B cell (primary cell): ENCODE results near the gene THRAP3. TPM values are rescaled to one million over a fixed set of nuclear protein-coding genes. Genes with fewer than 3 reads are reported as not detected.

ENCODE experiments used
- ATAC-seq: fragments of 200-7000 bp; cut with Tn5 transposase; one replicate; pipeline ENCODE4 v1.10.0; 2021; ENCODE audit warnings: low read depth, mild to moderate bottlenecking, moderate number of reproducible peaks, moderate library complexity
- CTCF ChIA-PET: fragments of 350-600 bp; sonication (Branson Sonifier 250); formaldehyde crosslinking; loops from one replicate; lab custom pipeline; 2021; ENCODE audit warnings: antibody characterized with exemption, inconsistent platforms; lab: Charles Lee
- POLR2A ChIA-PET: fragments of 350-600 bp; sonication (Branson Sonifier 250); formaldehyde crosslinking; loops from one replicate; lab custom pipeline; 2021; ENCODE audit warnings: antibody characterized with exemption; lab: Charles Lee
- DNase-seq: peaks from one replicate; pipeline ENCODE4 v3.0.0; 2013
- H2AFZ ChIP-seq: 2 replicates; pipeline ENCODE4 v1.6.1; 2012; ENCODE audit warnings: mild to moderate bottlenecking, low read depth, low read length; ENCODE audit not compliant: insufficient read depth, poor library complexity, severe bottlenecking
- H3K27ac ChIP-seq, 2 donors: 1 replicate in 1 of 2; 2 replicates in 1 of 2; pipeline ENCODE4 v1.5.1; 2012 to 2013; ENCODE audit warnings: low read length in 2 of 2, mild to moderate bottlenecking in 2 of 2, moderate library complexity in 1 of 2
- H3K27me3 ChIP-seq, 4 experiments: fragments of 200-600 bp in 1 of 4; sonication (generic) in 1 of 4; replicated peaks in 1 of 4; 1 replicate in 2 of 4; 2 replicates in 2 of 4; pipeline versions ENCODE4 v1.6.1 to v1.7.0; 2013 to 2016; ENCODE audit warnings: low read length in 3 of 4, mild to moderate bottlenecking in 2 of 4, mixed read lengths in 1 of 4, moderate library complexity in 1 of 4; ENCODE audit not compliant: insufficient read depth in 4 of 4, control insufficient read depth in 3 of 4; ENCODE audit errors: control extremely low read depth in 1 of 4
- H3K36me3 ChIP-seq, 2 experiments: replicated peaks in 1 of 2; 1 replicate in 1 of 2; 2 replicates in 1 of 2; pipeline versions ENCODE4 v1.6.1 to v1.7.1; 2013; ENCODE audit warnings: low read length in 1 of 2; ENCODE audit not compliant: insufficient read depth in 2 of 2, control insufficient read depth in 1 of 2; ENCODE audit errors: control extremely low read depth in 1 of 2, extremely low read depth in 1 of 2
- H3K4me1 ChIP-seq, 2 donors: fragments of 200-600 bp in 1 of 2; sonication (generic) in 1 of 2; 1 replicate in 1 of 2; 2 replicates in 1 of 2; pipeline versions ENCODE4 v1.5.1 to v1.6.1; 2013 to 2017; ENCODE audit warnings: low read length in 2 of 2; ENCODE audit not compliant: control insufficient read depth in 2 of 2, insufficient read depth in 2 of 2
- H3K4me2 ChIP-seq: replicated peaks from 2 replicates; pipeline ENCODE3; 2012; ENCODE audit warnings: mild to moderate bottlenecking, low read depth, low read length; ENCODE audit not compliant: poor library complexity, severe bottlenecking
- H3K4me3 ChIP-seq, 5 experiments: fragments of 200-600 bp in 1 of 5; sonication (generic) in 1 of 5; 1 replicate in 3 of 5; 2 replicates in 2 of 5; pipeline versions ENCODE4 v1.5.1 to v1.7.0; 2011 to 2016; ENCODE audit warnings: low read length in 4 of 5, mild to moderate bottlenecking in 4 of 5, low read depth in 2 of 5, control low read depth in 1 of 5, moderate library complexity in 1 of 5; ENCODE audit not compliant: insufficient read depth in 1 of 5; ENCODE audit errors: control extremely low read depth in 1 of 5, extremely low read depth in 1 of 5
- H3K79me2 ChIP-seq: fragments of 200-600 bp; sonication (generic); one replicate; pipeline ENCODE4 v1.6.0; 2016; ENCODE audit warnings: low read length; ENCODE audit not compliant: control insufficient read depth, insufficient read depth
- H3K9ac ChIP-seq: fragments of 200-600 bp; sonication (generic); 2 replicates; pipeline ENCODE4 v1.6.1; 2017; ENCODE audit warnings: mild to moderate bottlenecking, low read length, moderate library complexity
- H3K9me3 ChIP-seq, 3 donors: one replicate each; pipeline versions ENCODE4 v1.6.1 to v1.7.1; 2013; ENCODE audit warnings: low read length in 2 of 3; ENCODE audit not compliant: control insufficient read depth in 2 of 3, insufficient read depth in 1 of 3; ENCODE audit errors: control extremely low read depth in 1 of 3
- H4K20me1 ChIP-seq: 2 replicates; pipeline ENCODE4 v1.6.0; 2012; ENCODE audit warnings: mild to moderate bottlenecking, low read length; ENCODE audit not compliant: insufficient read depth, control insufficient read depth, poor library complexity, severe bottlenecking
- H3K27ac Mint-ChIP-seq: one replicate; pipeline ENCODE4 v1.8.0; 2021; ENCODE audit warnings: mixed read lengths
- H3K27me3 Mint-ChIP-seq: one replicate; pipeline ENCODE4 v1.8.0; 2021; ENCODE audit warnings: mixed read lengths
- H3K4me1 Mint-ChIP-seq: one replicate; pipeline ENCODE4 v1.8.0; 2021; ENCODE audit warnings: mixed read lengths
- H3K4me3 Mint-ChIP-seq: one replicate; pipeline ENCODE4 v1.8.0; 2021; ENCODE audit warnings: mixed read lengths
- H3K9me3 Mint-ChIP-seq: one replicate; pipeline ENCODE4 v1.8.0; 2022; ENCODE audit warnings: mixed read lengths; ENCODE audit not compliant: insufficient read depth
- EZH2 ChIP-seq: IDR thresholded peaks from 2 replicates; pipeline ENCODE4 v1.6.1; 2012; ENCODE audit warnings: borderline replicate concordance, low read depth, mild to moderate bottlenecking, moderate library complexity, low read length; ENCODE audit not compliant: insufficient read depth, poor library complexity, severe bottlenecking
- WGBS: methylation state at CpG from one replicate; pipeline ENCODE4 v1.1.5; 2013; ENCODE audit warnings: missing lambda C conversion rate; ENCODE audit not compliant: insufficient coverage; 5-methylcytosine and 5-hydroxymethylcytosine counted together
- intact Hi-C: fragments of 100-400 bp; cut with micrococcal nuclease; formaldehyde crosslinking; loops from one replicate; pipeline ENCODE4 v1.10.0; 2022
- polyA plus RNA-seq: library from polyadenylated mRNA; depleted of rRNA; stranded (reverse); fragments of >200 nt; gene quantifications from 2 replicates; pipeline ENCODE4 v1.2.3, GENCODE V29; 2012
- total RNA-seq, 2 donors: library from RNA; stranded (reverse); fragments of 120-200 nt in 1 of 2; gene quantifications; 1 replicate in 1 of 2; 2 replicates in 1 of 2; pipeline versions ENCODE4 v1.2.3 to v1.2.4, GENCODE V29; 2013 to 2022
- TF ChIP-seq, protein P1 (sequence below): fragments of 200-600 bp; IDR thresholded peaks from one replicate; pipeline ENCODE4 v1.8.0; 2022; ENCODE audit warnings: antibody characterized with exemption, mild to moderate bottlenecking

THRAP3 gene
- total and polyA plus RNA-seq, 2 donors (not counting 1 experiment from before 2014, with no cell fraction given): 64.1 to 153 TPM

DNA sequence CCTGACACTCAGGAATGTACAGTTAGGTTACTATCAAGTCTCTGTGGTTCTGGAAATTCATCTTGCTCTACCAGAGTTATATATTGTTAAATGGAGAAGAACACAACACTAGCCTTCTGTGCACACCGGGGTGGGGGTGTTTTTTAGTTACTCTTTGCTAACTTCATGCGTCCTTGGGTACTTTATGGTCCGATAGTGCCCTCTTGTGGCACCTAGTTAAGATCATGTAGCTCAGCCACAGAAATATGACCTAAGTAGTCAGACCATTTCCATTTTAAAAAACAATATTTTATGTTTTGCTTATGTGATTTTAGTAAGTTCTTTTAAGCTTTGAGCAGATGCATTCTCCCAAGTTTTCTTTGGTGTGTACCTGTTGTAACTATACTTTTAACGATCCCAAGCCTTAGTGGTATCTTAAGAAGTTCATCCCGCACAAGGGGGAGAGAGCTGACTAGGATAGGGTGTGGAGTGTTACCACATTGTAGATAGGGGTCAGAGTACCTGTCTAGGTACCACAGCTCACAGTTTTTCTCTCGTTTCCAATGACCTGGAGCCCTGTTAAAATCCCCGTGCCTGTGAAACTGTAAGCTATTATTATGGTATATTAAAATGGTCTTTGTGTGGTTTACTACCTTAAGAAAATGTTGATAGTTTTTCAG is 61.3 kb downstream of the THRAP3 start:
- POLR2A ChIA-PET: interaction anchor here (1.1 kb wide), 2 partner anchors 97 to 136 kb away, joined by 5 to 7 read pairs; partner anchors contain the start of gene TRAPPC3
- peaks cover 43% of the 10 kb centered on the region for H3K79me2 ChIP-seq
- H3K27me3 Mint-ChIP-seq: no peaks in the 10 kb centered on the region
- no peaks in the 10 kb centered on the region for H3K27me3 ChIP-seq
- peaks cover 8% of the 10 kb centered on the region for H3K4me1 Mint-ChIP-seq
- peak overlapping the region in 1 of 2 donors; percentile 34 for H3K27ac ChIP-seq
- no peak overlapping the region for H3K4me2 ChIP-seq
- H3K9me3 ChIP-seq: no peaks in the 10 kb centered on the region
- H3K27ac Mint-ChIP-seq: peak overlapping the region; percentile 83
- no peak overlapping the region for H3K4me3 Mint-ChIP-seq
- H3K4me1 ChIP-seq: no peaks in the 10 kb centered on the region
- H3K36me3 ChIP-seq: peaks cover 24 to 69% of the 10 kb centered on the region in 2 experiments
- no peak overlapping the region for H3K4me3 ChIP-seq
- ATAC-seq (peak; percentile 92), DNase-seq (peak; percentile 89)
- H4K20me1 ChIP-seq: peaks cover 26% of the 10 kb centered on the region
- TF ChIP-seq EZH2: no peak
- TF ChIP-seq, protein P1, sequence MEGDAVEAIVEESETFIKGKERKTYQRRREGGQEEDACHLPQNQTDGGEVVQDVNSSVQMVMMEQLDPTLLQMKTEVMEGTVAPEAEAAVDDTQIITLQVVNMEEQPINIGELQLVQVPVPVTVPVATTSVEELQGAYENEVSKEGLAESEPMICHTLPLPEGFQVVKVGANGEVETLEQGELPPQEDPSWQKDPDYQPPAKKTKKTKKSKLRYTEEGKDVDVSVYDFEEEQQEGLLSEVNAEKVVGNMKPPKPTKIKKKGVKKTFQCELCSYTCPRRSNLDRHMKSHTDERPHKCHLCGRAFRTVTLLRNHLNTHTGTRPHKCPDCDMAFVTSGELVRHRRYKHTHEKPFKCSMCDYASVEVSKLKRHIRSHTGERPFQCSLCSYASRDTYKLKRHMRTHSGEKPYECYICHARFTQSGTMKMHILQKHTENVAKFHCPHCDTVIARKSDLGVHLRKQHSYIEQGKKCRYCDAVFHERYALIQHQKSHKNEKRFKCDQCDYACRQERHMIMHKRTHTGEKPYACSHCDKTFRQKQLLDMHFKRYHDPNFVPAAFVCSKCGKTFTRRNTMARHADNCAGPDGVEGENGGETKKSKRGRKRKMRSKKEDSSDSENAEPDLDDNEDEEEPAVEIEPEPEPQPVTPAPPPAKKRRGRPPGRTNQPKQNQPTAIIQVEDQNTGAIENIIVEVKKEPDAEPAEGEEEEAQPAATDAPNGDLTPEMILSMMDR: peak; percentile 84
- no peak overlapping the region for H2AFZ ChIP-seq
- no peak overlapping the region for H3K9ac ChIP-seq
- CTCF ChIA-PET: interaction anchor here (0.7 to 7.7 kb wide), 52 partner anchors 9 to 429 kb away, joined by 3 to 135 read pairs (median 5); partner anchors contain the start of genes EVA1B, MAP7D1, SH3D21 and THRAP3
- intact Hi-C loops: loop anchor here (1.0 kb wide), 5 partner anchors 61 to 186 kb away; partner anchors contain the start of genes THRAP3 and TRAPPC3
- WGBS: 100% methylated on average over 2 of the region's 7 CpGs
- H3K9me3 Mint-ChIP-seq: no peaks in the 10 kb centered on the region

GRCh38 chr1:36286802-36287201 is 62.6 kb downstream of the THRAP3 start:
- peaks cover 30 to 81% of the 10 kb centered on the region in 2 experiments for H3K36me3 ChIP-seq
- H3K9me3 ChIP-seq: no peaks in the 10 kb centered on the region
- H3K27me3 ChIP-seq: no peaks in the 10 kb centered on the region
- no peaks in the 10 kb centered on the region for H3K27me3 Mint-ChIP-seq
- peaks cover 26% of the 10 kb centered on the region for H4K20me1 ChIP-seq
- H3K9me3 Mint-ChIP-seq: no peaks in the 10 kb centered on the region
- intact Hi-C loops: no loop called here
- no peak overlapping the region for H3K4me2 ChIP-seq
- H3K4me1 Mint-ChIP-seq: peaks cover 7% of the 10 kb centered on the region
- H3K4me3 Mint-ChIP-seq: no peak overlapping the region
- no peaks in the 10 kb centered on the region for H3K4me1 ChIP-seq
- H3K27ac Mint-ChIP-seq: no peak overlapping the region
- no peak overlapping the region for H3K9ac ChIP-seq
- no peak overlapping the region for H2AFZ ChIP-seq
- WGBS: 97% methylated on average over 10 of the region's 13 CpGs
- peaks cover 49% of the 10 kb centered on the region for H3K79me2 ChIP-seq
- TF ChIP-seq, protein P1: no peak
- TF ChIP-seq EZH2: no peak
- no peak overlapping the region for H3K4me3 ChIP-seq
- ATAC-seq: no peak
- ChIA-PET POLR2A (no interaction called here), CTCF (interaction anchor here (1.0 to 7.7 kb wide), 10 partner anchors 23 to 187 kb away, joined by 3 to 135 read pairs (median 5); partner anchors contain the start of genes MAP7D1 and TRAPPC3)
- no peak overlapping the region for H3K27ac ChIP-seq
- DNase-seq: no peak
